HepG2 (cell line): ENCODE results near the gene SDR42E2. TPM values are rescaled to one million over a fixed set of nuclear protein-coding genes. Genes with fewer than 3 reads are reported as not detected.

Experiments
- FOXC1 ChIP-seq: sonication (generic); formaldehyde crosslinking; IDR thresholded peaks from 2 replicates; pipeline ENCODE4 v1.8.0; 2022; ENCODE audit warnings: mild to moderate bottlenecking, missing genetic modification reagents, borderline replicate concordance
- KDM1A ChIP-seq: IDR thresholded peaks from 2 replicates; pipeline ENCODE4 v1.6.1; 2016; ENCODE audit warnings: missing compliant biosample characterization
- RXRB ChIP-seq: IDR thresholded peaks from 2 replicates; pipeline ENCODE4 v1.6.1; 2016; ENCODE audit warnings: borderline replicate concordance, missing genetic modification reagents, missing compliant biosample characterization
- ZFP37 ChIP-seq: sonication (generic); formaldehyde crosslinking; IDR thresholded peaks from 2 replicates; pipeline ENCODE4 v1.4.0; 2020; ENCODE audit warnings: missing genetic modification reagents, borderline replicate concordance
- ZNF124 ChIP-seq: sonication (generic); formaldehyde crosslinking; IDR thresholded peaks from 2 replicates; pipeline ENCODE4 v1.4.0; 2020; ENCODE audit warnings: missing genetic modification reagents
- ZNF20 ChIP-seq: sonication (generic); formaldehyde crosslinking; IDR thresholded peaks from 2 replicates; pipeline ENCODE4 v1.4.0; 2020; ENCODE audit warnings: mild to moderate bottlenecking, moderate library complexity, missing genetic modification reagents
- ZNF253 ChIP-seq: sonication (generic); formaldehyde crosslinking; IDR thresholded peaks from 2 replicates; pipeline ENCODE4 v1.8.0; 2022; ENCODE audit warnings: mild to moderate bottlenecking, missing genetic modification reagents, borderline replicate concordance
- ZNF451 ChIP-seq: sonication (generic); formaldehyde crosslinking; IDR thresholded peaks from 2 replicates; pipeline ENCODE4 v1.5.0; 2020; ENCODE audit warnings: mild to moderate bottlenecking, missing genetic modification reagents
- polyA plus RNA-seq, 8 experiments: library from polyadenylated mRNA; depleted of rRNA in 3 of 8; stranded (reverse) in 7 of 8; unstranded in 1 of 8; fragments of >200 nt; fragmentation: Illumina TruSeq in 4 of 8; extraction: Trizol in 4 of 8; gene quantifications; 2 replicates each; pipeline versions ENCODE4 v1.2.1 to v1.2.3, GENCODE V29; 2011 to 2016; ENCODE audit warnings: low read depth in 4 of 8, missing spikeins in 1 of 8, mixed read lengths in 1 of 8; ENCODE audit not compliant: insufficient read depth in 1 of 8
- total RNA-seq, 5 experiments: library from RNA; depleted of rRNA; stranded (reverse); fragments of >200 nt; fragmentation: Illumina TruSeq; extraction: Trizol; gene quantifications; 2 replicates each; pipeline ENCODE4 v1.2.3, GENCODE V29; 2016; ENCODE audit warnings: low read depth in 1 of 5
- TF ChIP-seq, protein P1 (sequence below): sonication (generic); formaldehyde crosslinking; IDR thresholded peaks from 2 replicates; pipeline ENCODE4 v1.5.1; 2020; ENCODE audit warnings: mild to moderate bottlenecking, missing genetic modification reagents, borderline replicate concordance
- TF ChIP-seq, protein P2 (sequence below): sonication (generic); formaldehyde crosslinking; IDR thresholded peaks from 2 replicates; pipeline ENCODE4 v1.4.0; 2020; ENCODE audit warnings: missing genetic modification reagents, borderline replicate concordance
- TF ChIP-seq, protein P3 (sequence below): IDR thresholded peaks from 2 replicates; pipeline ENCODE4 v1.4.0; 2020; ENCODE audit warnings: mild to moderate bottlenecking, missing genetic modification reagents

Gene SDR42E2
- total and polyA plus RNA-seq, 2 of the 13 experiments (the other 11 are each of a cell fraction or from before 2014, with no cell fraction given), result 0.05 to 0.11 TPM

DNA sequence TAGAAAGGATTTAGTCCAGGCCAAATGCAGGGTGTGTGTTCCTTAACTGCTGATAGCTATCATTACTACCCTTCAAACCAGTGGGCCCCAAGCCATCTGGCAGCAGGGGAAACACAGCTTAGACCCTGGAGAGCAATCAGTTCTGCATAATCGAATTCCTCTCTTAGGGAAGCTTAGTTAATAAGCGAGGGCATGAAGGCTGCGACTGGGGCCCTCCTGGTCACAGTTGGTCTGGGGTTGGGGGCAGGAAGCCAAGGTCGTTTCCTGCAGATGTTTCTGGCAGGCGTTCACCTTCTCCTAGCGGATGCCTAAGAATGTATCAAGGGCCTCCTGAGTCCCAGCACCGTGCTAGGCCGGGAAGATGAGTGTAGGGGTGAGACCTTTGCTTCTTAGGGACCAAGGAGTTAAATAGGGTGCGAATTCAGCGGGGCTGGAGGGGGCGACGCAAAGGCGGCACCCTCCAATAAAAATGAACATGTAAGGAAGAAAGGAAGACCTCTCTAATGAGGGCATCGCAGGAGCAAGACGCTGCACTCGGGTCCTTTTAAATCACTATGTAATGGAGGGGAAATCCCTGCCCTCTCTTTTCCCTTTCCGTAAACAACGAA, 27.3 kb downstream of the SDR42E2 start (continued):
- TF ChIP-seq, protein P1, sequence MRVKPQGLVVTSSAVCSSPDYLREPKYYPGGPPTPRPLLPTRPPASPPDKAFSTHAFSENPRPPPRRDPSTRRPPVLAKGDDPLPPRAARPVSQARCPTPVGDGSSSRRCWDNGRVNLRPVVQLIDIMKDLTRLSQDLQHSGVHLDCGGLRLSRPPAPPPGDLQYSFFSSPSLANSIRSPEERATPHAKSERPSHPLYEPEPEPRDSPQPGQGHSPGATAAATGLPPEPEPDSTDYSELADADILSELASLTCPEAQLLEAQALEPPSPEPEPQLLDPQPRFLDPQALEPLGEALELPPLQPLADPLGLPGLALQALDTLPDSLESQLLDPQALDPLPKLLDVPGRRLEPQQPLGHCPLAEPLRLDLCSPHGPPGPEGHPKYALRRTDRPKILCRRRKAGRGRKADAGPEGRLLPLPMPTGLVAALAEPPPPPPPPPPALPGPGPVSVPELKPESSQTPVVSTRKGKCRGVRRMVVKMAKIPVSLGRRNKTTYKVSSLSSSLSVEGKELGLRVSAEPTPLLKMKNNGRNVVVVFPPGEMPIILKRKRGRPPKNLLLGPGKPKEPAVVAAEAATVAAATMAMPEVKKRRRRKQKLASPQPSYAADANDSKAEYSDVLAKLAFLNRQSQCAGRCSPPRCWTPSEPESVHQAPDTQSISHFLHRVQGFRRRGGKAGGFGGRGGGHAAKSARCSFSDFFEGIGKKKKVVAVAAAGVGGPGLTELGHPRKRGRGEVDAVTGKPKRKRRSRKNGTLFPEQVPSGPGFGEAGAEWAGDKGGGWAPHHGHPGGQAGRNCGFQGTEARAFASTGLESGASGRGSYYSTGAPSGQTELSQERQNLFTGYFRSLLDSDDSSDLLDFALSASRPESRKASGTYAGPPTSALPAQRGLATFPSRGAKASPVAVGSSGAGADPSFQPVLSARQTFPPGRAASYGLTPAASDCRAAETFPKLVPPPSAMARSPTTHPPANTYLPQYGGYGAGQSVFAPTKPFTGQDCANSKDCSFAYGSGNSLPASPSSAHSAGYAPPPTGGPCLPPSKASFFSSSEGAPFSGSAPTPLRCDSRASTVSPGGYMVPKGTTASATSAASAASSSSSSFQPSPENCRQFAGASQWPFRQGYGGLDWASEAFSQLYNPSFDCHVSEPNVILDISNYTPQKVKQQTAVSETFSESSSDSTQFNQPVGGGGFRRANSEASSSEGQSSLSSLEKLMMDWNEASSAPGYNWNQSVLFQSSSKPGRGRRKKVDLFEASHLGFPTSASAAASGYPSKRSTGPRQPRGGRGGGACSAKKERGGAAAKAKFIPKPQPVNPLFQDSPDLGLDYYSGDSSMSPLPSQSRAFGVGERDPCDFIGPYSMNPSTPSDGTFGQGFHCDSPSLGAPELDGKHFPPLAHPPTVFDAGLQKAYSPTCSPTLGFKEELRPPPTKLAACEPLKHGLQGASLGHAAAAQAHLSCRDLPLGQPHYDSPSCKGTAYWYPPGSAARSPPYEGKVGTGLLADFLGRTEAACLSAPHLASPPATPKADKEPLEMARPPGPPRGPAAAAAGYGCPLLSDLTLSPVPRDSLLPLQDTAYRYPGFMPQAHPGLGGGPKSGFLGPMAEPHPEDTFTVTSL (CRISPR knock-in tag), result 0 out of 2 replicates have a peak, but pooled peaks have one; percentile 46
- TF ChIP-seq KDM1A (peak; percentile 49; the same call in 1 of the 2 replicates), ZNF20 (CRISPR knock-in tag) (no peak), RXRB (0 out of 2 replicates have a peak, but pooled peaks have one; percentile 31), FOXC1 (CRISPR knock-in tag) (0 out of 2 replicates have a peak, but pooled peaks have one; percentile 13), ZFP37 (CRISPR knock-in tag) (0 out of 2 replicates have a peak, but pooled peaks have one; percentile 7), ZNF124 (CRISPR knock-in tag) (peak; percentile 31; the same call in 1 of the 2 replicates), ZNF451 (CRISPR knock-in tag) (no peak), ZNF253 (CRISPR knock-in tag) (0 out of 2 replicates have a peak, but pooled peaks have one; percentile 22)
- TF ChIP-seq, protein P2, sequence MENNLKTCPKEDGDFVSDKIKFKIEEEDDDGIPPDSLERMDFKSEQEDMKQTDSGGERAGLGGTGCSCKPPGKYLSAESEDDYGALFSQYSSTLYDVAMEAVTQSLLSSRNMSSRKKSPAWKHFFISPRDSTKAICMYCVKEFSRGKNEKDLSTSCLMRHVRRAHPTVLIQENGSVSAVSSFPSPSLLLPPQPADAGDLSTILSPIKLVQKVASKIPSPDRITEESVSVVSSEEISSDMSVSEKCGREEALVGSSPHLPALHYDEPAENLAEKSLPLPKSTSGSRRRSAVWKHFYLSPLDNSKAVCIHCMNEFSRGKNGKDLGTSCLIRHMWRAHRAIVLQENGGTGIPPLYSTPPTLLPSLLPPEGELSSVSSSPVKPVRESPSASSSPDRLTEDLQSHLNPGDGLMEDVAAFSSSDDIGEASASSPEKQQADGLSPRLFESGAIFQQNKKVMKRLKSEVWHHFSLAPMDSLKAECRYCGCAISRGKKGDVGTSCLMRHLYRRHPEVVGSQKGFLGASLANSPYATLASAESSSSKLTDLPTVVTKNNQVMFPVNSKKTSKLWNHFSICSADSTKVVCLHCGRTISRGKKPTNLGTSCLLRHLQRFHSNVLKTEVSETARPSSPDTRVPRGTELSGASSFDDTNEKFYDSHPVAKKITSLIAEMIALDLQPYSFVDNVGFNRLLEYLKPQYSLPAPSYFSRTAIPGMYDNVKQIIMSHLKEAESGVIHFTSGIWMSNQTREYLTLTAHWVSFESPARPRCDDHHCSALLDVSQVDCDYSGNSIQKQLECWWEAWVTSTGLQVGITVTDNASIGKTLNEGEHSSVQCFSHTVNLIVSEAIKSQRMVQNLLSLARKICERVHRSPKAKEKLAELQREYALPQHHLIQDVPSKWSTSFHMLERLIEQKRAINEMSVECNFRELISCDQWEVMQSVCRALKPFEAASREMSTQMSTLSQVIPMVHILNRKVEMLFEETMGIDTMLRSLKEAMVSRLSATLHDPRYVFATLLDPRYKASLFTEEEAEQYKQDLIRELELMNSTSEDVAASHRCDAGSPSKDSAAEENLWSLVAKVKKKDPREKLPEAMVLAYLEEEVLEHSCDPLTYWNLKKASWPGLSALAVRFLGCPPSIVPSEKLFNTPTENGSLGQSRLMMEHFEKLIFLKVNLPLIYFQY (CRISPR knock-in tag), result no peak
- TF ChIP-seq, protein P3, sequence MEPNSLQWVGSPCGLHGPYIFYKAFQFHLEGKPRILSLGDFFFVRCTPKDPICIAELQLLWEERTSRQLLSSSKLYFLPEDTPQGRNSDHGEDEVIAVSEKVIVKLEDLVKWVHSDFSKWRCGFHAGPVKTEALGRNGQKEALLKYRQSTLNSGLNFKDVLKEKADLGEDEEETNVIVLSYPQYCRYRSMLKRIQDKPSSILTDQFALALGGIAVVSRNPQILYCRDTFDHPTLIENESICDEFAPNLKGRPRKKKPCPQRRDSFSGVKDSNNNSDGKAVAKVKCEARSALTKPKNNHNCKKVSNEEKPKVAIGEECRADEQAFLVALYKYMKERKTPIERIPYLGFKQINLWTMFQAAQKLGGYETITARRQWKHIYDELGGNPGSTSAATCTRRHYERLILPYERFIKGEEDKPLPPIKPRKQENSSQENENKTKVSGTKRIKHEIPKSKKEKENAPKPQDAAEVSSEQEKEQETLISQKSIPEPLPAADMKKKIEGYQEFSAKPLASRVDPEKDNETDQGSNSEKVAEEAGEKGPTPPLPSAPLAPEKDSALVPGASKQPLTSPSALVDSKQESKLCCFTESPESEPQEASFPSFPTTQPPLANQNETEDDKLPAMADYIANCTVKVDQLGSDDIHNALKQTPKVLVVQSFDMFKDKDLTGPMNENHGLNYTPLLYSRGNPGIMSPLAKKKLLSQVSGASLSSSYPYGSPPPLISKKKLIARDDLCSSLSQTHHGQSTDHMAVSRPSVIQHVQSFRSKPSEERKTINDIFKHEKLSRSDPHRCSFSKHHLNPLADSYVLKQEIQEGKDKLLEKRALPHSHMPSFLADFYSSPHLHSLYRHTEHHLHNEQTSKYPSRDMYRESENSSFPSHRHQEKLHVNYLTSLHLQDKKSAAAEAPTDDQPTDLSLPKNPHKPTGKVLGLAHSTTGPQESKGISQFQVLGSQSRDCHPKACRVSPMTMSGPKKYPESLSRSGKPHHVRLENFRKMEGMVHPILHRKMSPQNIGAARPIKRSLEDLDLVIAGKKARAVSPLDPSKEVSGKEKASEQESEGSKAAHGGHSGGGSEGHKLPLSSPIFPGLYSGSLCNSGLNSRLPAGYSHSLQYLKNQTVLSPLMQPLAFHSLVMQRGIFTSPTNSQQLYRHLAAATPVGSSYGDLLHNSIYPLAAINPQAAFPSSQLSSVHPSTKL (CRISPR knock-in tag), result no peak
